Suprapubic skin (tissue), 4 donors: ENCODE results near the gene RAB39A.

Experiments used
- CTCF ChIP-seq, 2 donors: fragments of 200-600 bp in 1 of 2; fragments of 450-650 bp in 1 of 2; sonication (generic) in 1 of 2; IDR thresholded peaks; one replicate each; pipeline ENCODE4 v1.5.1; 2016 to 2019; ENCODE audit warnings: antibody characterized with exemption in 2 of 2, mild to moderate bottlenecking in 1 of 2, moderate library complexity in 1 of 2
- EP300 ChIP-seq: sonication (generic); formaldehyde crosslinking; IDR thresholded peaks from one replicate; pipeline ENCODE4 v1.6.1; 2017; ENCODE audit warnings: antibody characterized with exemption
- POLR2A ChIP-seq, 2 donors: fragments of 450-650 bp; IDR thresholded peaks; one replicate each; pipeline ENCODE4 v1.6.1; 2017; ENCODE audit warnings: antibody characterized with exemption in 2 of 2, mild to moderate bottlenecking in 2 of 2, moderate library complexity in 2 of 2
- POLR2AphosphoS5 ChIP-seq, 3 donors: sonication (generic); formaldehyde crosslinking; IDR thresholded peaks; one replicate each; pipeline ENCODE4 v1.6.1; 2017; ENCODE audit warnings: antibody characterized with exemption in 3 of 3

DNA sequence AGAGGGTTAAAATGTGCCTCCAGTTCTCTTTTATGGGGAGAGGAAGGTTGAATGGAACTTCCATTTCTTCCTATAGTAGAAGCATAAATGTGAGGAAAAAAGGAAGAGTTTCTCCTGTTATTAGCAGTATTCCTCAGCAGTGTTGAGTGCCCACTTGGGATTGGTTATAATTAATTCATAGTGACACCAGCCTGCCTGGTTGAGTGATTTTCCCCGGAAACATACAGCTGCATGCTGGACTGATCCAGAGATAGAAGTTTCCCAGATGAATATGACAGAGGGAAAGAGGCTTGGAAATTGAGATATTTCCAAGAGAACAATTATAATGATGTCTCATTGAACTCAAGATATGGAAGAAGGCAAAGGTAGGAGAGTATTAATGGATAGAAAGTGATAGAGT lies 28.3 kb downstream of the RAB39A start:
- TF ChIP-seq CTCF (IDR thresholded peaks at IDR 0.05) (no peak), EP300 (no peak), POLR2AphosphoS5 (IDR thresholded peaks at IDR 0.05) (no peak), POLR2A (IDR thresholded peaks at IDR 0.05) (no peak)
